Measurements from ENCODE around the gene MYH14. TPM values are rescaled to one million over a fixed set of nuclear protein-coding genes. Genes with fewer than 3 reads are reported as not detected.

The MYH14 gene
- polyA plus RNA-seq, 1 donor from 2014 or later = not detected

DNA sequence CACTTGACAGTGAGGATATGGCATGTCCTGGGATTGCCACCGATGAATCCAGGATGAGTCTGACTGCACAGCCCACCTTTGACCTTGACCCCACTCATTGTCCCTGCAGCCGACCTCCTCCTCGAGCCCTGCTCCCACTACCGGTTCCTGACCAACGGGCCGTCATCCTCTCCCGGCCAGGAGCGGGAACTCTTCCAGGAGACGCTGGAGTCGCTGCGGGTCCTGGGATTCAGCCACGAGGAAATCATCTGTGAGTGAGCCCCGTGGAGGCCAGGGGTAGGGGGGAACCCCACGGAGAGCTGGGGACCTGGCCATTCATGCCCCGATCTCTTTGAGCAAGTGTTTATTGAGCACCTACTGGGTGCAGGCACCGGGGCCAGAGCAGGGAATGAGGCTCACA is 28.4 kb downstream of the MYH14 start:
- no peaks in the 10 kb centered on the region for H3K9me2 ChIP-seq (ENCODE audit: insufficient read depth, low read length)
- H3K36me3 ChIP-seq (ENCODE audit: insufficient read depth, low read length) = no peaks in the 10 kb centered on the region
- H3K9ac ChIP-seq (ENCODE audit: low read length) = no peak overlapping the region
- no peak overlapping the region for H3K4me2 ChIP-seq (ENCODE audit: low read length)
- H3K9me3 ChIP-seq (ENCODE audit: low read length) = no peaks in the 10 kb centered on the region
- no peaks in the 10 kb centered on the region for H3F3A ChIP-seq (ENCODE audit: insufficient read depth, low read length, poor library complexity, severe bottlenecking)
- H3K4me3 ChIP-seq (ENCODE audit: low read length) = no peak overlapping the region
- no peaks in the 10 kb centered on the region for H3K27me3 ChIP-seq (ENCODE audit: insufficient read depth, low read depth, low read length)
- no peaks in the 10 kb centered on the region for H4K20me1 ChIP-seq (ENCODE audit: insufficient read depth)
- H3K27ac ChIP-seq (ENCODE audit: low read length) = no peak overlapping the region
- no peaks in the 10 kb centered on the region for H3K79me2 ChIP-seq (replicated peaks; ENCODE audit: insufficient read depth, low read length)
- no peak for TF ChIP-seq EZH2 (IDR thresholded peaks at IDR 0.05; ENCODE audit: borderline replicate concordance, insufficient read depth, low read length, poor library complexity, severe bottlenecking)
- TF ChIP-seq, protein P1, sequence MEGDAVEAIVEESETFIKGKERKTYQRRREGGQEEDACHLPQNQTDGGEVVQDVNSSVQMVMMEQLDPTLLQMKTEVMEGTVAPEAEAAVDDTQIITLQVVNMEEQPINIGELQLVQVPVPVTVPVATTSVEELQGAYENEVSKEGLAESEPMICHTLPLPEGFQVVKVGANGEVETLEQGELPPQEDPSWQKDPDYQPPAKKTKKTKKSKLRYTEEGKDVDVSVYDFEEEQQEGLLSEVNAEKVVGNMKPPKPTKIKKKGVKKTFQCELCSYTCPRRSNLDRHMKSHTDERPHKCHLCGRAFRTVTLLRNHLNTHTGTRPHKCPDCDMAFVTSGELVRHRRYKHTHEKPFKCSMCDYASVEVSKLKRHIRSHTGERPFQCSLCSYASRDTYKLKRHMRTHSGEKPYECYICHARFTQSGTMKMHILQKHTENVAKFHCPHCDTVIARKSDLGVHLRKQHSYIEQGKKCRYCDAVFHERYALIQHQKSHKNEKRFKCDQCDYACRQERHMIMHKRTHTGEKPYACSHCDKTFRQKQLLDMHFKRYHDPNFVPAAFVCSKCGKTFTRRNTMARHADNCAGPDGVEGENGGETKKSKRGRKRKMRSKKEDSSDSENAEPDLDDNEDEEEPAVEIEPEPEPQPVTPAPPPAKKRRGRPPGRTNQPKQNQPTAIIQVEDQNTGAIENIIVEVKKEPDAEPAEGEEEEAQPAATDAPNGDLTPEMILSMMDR (IDR thresholded peaks at IDR 0.05; ENCODE audit: poor library complexity, severe bottlenecking) = no peak
- no peak for TF ChIP-seq SMC3 (conservative IDR thresholded peaks at IDR 0.05; ENCODE audit: poor library complexity)
- TF ChIP-seq, protein P2, sequence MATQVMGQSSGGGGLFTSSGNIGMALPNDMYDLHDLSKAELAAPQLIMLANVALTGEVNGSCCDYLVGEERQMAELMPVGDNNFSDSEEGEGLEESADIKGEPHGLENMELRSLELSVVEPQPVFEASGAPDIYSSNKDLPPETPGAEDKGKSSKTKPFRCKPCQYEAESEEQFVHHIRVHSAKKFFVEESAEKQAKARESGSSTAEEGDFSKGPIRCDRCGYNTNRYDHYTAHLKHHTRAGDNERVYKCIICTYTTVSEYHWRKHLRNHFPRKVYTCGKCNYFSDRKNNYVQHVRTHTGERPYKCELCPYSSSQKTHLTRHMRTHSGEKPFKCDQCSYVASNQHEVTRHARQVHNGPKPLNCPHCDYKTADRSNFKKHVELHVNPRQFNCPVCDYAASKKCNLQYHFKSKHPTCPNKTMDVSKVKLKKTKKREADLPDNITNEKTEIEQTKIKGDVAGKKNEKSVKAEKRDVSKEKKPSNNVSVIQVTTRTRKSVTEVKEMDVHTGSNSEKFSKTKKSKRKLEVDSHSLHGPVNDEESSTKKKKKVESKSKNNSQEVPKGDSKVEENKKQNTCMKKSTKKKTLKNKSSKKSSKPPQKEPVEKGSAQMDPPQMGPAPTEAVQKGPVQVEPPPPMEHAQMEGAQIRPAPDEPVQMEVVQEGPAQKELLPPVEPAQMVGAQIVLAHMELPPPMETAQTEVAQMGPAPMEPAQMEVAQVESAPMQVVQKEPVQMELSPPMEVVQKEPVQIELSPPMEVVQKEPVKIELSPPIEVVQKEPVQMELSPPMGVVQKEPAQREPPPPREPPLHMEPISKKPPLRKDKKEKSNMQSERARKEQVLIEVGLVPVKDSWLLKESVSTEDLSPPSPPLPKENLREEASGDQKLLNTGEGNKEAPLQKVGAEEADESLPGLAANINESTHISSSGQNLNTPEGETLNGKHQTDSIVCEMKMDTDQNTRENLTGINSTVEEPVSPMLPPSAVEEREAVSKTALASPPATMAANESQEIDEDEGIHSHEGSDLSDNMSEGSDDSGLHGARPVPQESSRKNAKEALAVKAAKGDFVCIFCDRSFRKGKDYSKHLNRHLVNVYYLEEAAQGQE (IDR thresholded peaks at IDR 0.05; ENCODE audit: borderline replicate concordance) = no peak
- TF ChIP-seq MXI1 (conservative IDR thresholded peaks at IDR 0.05; ENCODE audit: poor library complexity, severe bottlenecking) = no peak
- no peak for TF ChIP-seq RAD21 (conservative IDR thresholded peaks at IDR 0.05)
- TF ChIP-seq EP300 (conservative IDR thresholded peaks at IDR 0.05; ENCODE audit: poor library complexity, severe bottlenecking) = no peak
- TF ChIP-seq POLR2AphosphoS5 (IDR thresholded peaks at IDR 0.05) = no peak
- no peak for TF ChIP-seq TAF1 (IDR thresholded peaks at IDR 0.05; ENCODE audit: low read depth)
- H2AFZ ChIP-seq (ENCODE audit: low read depth, low read length) = no peak overlapping the region

DNA sequence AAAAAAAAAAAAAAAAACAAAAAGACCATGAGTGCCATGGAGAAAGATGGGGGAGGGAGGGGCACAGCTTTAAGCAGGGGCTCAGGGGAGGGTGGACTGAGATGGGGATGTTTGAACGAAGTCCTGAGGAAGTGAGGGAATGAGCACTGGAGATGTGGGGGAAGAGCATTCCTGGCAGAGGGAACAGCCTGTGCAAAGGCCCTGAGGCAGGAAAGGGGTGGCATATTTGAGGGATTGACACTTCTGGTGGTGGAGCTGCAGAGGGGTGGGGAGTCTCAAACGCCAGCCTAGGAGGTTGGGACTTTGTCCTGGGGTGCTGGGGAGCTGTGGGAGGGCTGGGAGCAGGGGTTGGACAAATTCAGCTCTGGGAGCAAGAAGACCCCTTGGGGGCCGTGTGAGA is 29.2 kb downstream of the MYH14 start:
- Histone ChIP-seq H3F3A (ENCODE audit: insufficient read depth, low read length, poor library complexity, severe bottlenecking) (no peaks in the 10 kb centered on the region), H4K20me1 (ENCODE audit: insufficient read depth) (no peaks in the 10 kb centered on the region), H2AFZ (ENCODE audit: low read depth, low read length) (no peak overlapping the region), H3K27ac (ENCODE audit: low read length) (no peak overlapping the region), H3K36me3 (ENCODE audit: insufficient read depth, low read length) (no peaks in the 10 kb centered on the region), H3K79me2 (replicated peaks; ENCODE audit: insufficient read depth, low read length) (no peaks in the 10 kb centered on the region), H3K4me3 (ENCODE audit: low read length) (no peak overlapping the region), H3K4me2 (ENCODE audit: low read length) (no peak overlapping the region), H3K9me3 (ENCODE audit: low read length) (no peaks in the 10 kb centered on the region), H3K9ac (ENCODE audit: low read length) (no peak overlapping the region), H3K9me2 (ENCODE audit: insufficient read depth, low read length) (no peaks in the 10 kb centered on the region), H3K27me3 (ENCODE audit: insufficient read depth, low read depth, low read length) (no peaks in the 10 kb centered on the region)
- TF ChIP-seq SMC3 (conservative IDR thresholded peaks at IDR 0.05; ENCODE audit: poor library complexity) (no peak), MXI1 (conservative IDR thresholded peaks at IDR 0.05; ENCODE audit: poor library complexity, severe bottlenecking) (no peak), RAD21 (conservative IDR thresholded peaks at IDR 0.05) (no peak), TAF1 (IDR thresholded peaks at IDR 0.05; ENCODE audit: low read depth) (no peak), EZH2 (IDR thresholded peaks at IDR 0.05; ENCODE audit: borderline replicate concordance, insufficient read depth, low read length, poor library complexity, severe bottlenecking) (no peak), EP300 (conservative IDR thresholded peaks at IDR 0.05; ENCODE audit: poor library complexity, severe bottlenecking) (no peak), POLR2AphosphoS5 (IDR thresholded peaks at IDR 0.05) (no peak)
- TF ChIP-seq, protein P2 (IDR thresholded peaks at IDR 0.05; ENCODE audit: borderline replicate concordance) = no peak
- TF ChIP-seq, protein P1 (IDR thresholded peaks at IDR 0.05; ENCODE audit: poor library complexity, severe bottlenecking) = no peak
